Adrenal gland (tissue), 5 donors: ENCODE measurements around the gene CYB561A3.

ENCODE experiments used
- CTCF ChIP-seq, 6 experiments: fragments of 450-650 bp in 4 of 6; fragments of 200-600 bp in 2 of 6; sonication (generic) in 1 of 6; IDR thresholded peaks; 1 replicate in 5 of 6; 2 replicates in 1 of 6; pipeline versions ENCODE4 v1.5.1 to v1.8.0; 2016 to 2021; ENCODE audit warnings: antibody characterized with exemption in 6 of 6, mild to moderate bottlenecking in 2 of 6, moderate library complexity in 1 of 6
- POLR2A ChIP-seq, 2 donors: fragments of 450-650 bp; IDR thresholded peaks; one replicate each; pipeline ENCODE4 v1.6.1; 2017; ENCODE audit warnings: antibody characterized with exemption in 2 of 2, mild to moderate bottlenecking in 2 of 2, moderate library complexity in 1 of 2
- donor health status: DM: no; HTN: no; CAD: no.

- TF ChIP-seq CTCF (IDR thresholded peaks at IDR 0.05) (no peak), POLR2A (IDR thresholded peaks at IDR 0.05) (no peak)
These were observed 35.9 kb downstream of the CYB561A3 start for GRCh38 chr11:61325649-61326414.
